H1 (cell line): ENCODE measurements around the gene CTSH. TPM values are rescaled to one million over a fixed set of nuclear protein-coding genes. Genes with fewer than 3 reads are reported as not detected.

Source experiments
- CEBPB ChIP-seq: IDR thresholded peaks from 2 replicates; pipeline ENCODE4 v1.6.1; 2012; ENCODE audit warnings: low read depth, low read length
- CHD1 ChIP-seq: IDR thresholded peaks from 2 replicates; pipeline ENCODE4 v1.6.1; 2012; ENCODE audit warnings: low read depth, low read length, improper control_type of control experiment
- RBBP5 ChIP-seq: IDR thresholded peaks from 2 replicates; pipeline ENCODE4 v1.7.1; 2012; ENCODE audit warnings: low read depth, mild to moderate bottlenecking, inconsistent platforms, low read length, moderate library complexity, borderline replicate concordance
- polyA plus RNA-seq, 7 experiments: library from polyadenylated mRNA; depleted of rRNA in 3 of 7; stranded (reverse) in 5 of 7; unstranded in 2 of 7; fragments of >200 nt in 5 of 7; fragments of 200-250 nt in 2 of 7; gene quantifications; 1 replicate in 5 of 7; 2 replicates in 1 of 7; 4 replicates in 1 of 7; pipeline versions ENCODE4 v1.2.1 to v1.2.3, GENCODE V29; 2011 to 2013; ENCODE audit warnings: missing spikeins in 2 of 7, mixed read lengths in 2 of 7
- total RNA-seq: library from RNA; stranded (reverse); fragmentation: NEBNext Ultra II Directional; extraction: Animal tissue kit (Norgen Biotek cat#: 25700); gene quantifications from 2 replicates; pipeline ENCODE4 v1.2.1, GENCODE V29; 2021

Gene CTSH
- total and polyA plus RNA-seq, 2 of the 8 experiments (the other 6 are each of a cell fraction or from before 2014, with no cell fraction given) = 34.0 to 36.8 TPM

GRCh38 chr15:78989701-78990240 is 44.9 kb upstream of the CTSH start (continued):
- TF ChIP-seq RBBP5 (no peak), CHD1 (no peak), CEBPB (no peak)
